Stimulated activated CD8-positive, alpha-beta memory T cell treated with anti-CD3 and anti-CD28 coated beads, Interleukin-4, amount 100 ng/mL, for 24 hours (primary cell): Measurements from ENCODE around the gene AXIN1.
"Not testable (repeated sequence)": the region's sequence is repeated elsewhere in the genome, so short reads cannot be mapped to it uniquely, and the experiment has no call there.

ENCODE experiments used
- DNase-seq: peaks from one replicate; pipeline ENCODE4 v3.0.0-alpha.2; 2020; ENCODE audit warnings: low read depth

Gene AXIN1

GRCh38 chr16:333406-334094 is 19.0 kb downstream of the AXIN1 start:
- DNase-seq, result no peak

GRCh38 chr16:331181-331814 is 21.2 kb downstream of the AXIN1 start:
- not testable (repeated sequence) for DNase-seq

- no peak for DNase-seq
These were observed 21.8 kb downstream of the AXIN1 start for GRCh38 chr16:330741-331140.

GRCh38 chr16:325375-326145 is 27.0 kb downstream of the AXIN1 start:
- DNase-seq, result no peak

- peak; percentile 51 for DNase-seq
These were observed 27.8 kb downstream of the AXIN1 start for GRCh38 chr16:324451-325334.

- no peak for DNase-seq
These were observed 28.4 kb downstream of the AXIN1 start for GRCh38 chr16:324201-324450.

GRCh38 chr16:322476-323143 is 29.9 kb downstream of the AXIN1 start:
- no peak for DNase-seq

GRCh38 chr16:321532-321931 is 31.0 kb downstream of the AXIN1 start:
- DNase-seq, result no peak

GRCh38 chr16:320206-320605 is 32.3 kb downstream of the AXIN1 start:
- DNase-seq, result no peak

- DNase-seq, result no peak
These were observed 33.9 kb downstream of the AXIN1 start for GRCh38 chr16:318628-319027.

- DNase-seq, result no peak
These were observed 34.9 kb downstream of the AXIN1 start for GRCh38 chr16:317583-317982.

- DNase-seq, result no peak
These were observed 35.6 kb downstream of the AXIN1 start for GRCh38 chr16:316741-317464.

GRCh38 chr16:314795-315299 is 37.7 kb downstream of the AXIN1 start:
- no peak for DNase-seq

GRCh38 chr16:314351-314750 is 38.2 kb downstream of the AXIN1 start:
- no peak for DNase-seq

GRCh38 chr16:311725-312124 is 40.8 kb downstream of the AXIN1 start:
- DNase-seq, result no peak

- no peak for DNase-seq
These were observed 43.0 kb downstream of the AXIN1 start for GRCh38 chr16:309476-309875.

- no peak for DNase-seq
These were observed 44.7 kb downstream of the AXIN1 start for GRCh38 chr16:307691-308312.

- no peak for DNase-seq
These were observed 45.6 kb downstream of the AXIN1 start for GRCh38 chr16:306911-307370.

- DNase-seq, result no peak
These were observed 46.5 kb downstream of the AXIN1 start for GRCh38 chr16:305916-306626.
